Loucy (cell line): ENCODE results near the gene EPN2.

Source experiments
- H2AFZ ChIP-seq: fragments of 200-600 bp; sonication (generic); 2 replicates; pipeline ENCODE4 v1.6.0; 2016; ENCODE audit warnings: antibody characterized with exemption, mild to moderate bottlenecking, low read length, moderate library complexity
- H3F3A ChIP-seq: fragments of 200-600 bp; 2 replicates; pipeline ENCODE4 v1.6.0; 2016; ENCODE audit warnings: antibody characterized with exemption, low read depth, mild to moderate bottlenecking
- H3K27me3 ChIP-seq: fragments of 200-600 bp; sonication (generic); 2 replicates; pipeline ENCODE4 v1.6.1; 2014; ENCODE audit warnings: low read length, mild to moderate bottlenecking; ENCODE audit not compliant: insufficient read depth, poor library complexity, severe bottlenecking
- H3K36me3 ChIP-seq: fragments of 200-600 bp; sonication (generic); 2 replicates; pipeline ENCODE4 v1.6.1; 2016; ENCODE audit warnings: low read length; ENCODE audit not compliant: insufficient read depth
- H3K4me1 ChIP-seq: fragments of 200-600 bp; sonication (generic); 2 replicates; pipeline ENCODE4 v1.5.1; 2014; ENCODE audit warnings: low read length, mild to moderate bottlenecking; ENCODE audit not compliant: insufficient read depth, poor library complexity, severe bottlenecking
- H3K4me2 ChIP-seq: fragments of 200-600 bp; sonication (generic); 2 replicates; pipeline ENCODE4 v1.6.0; 2014; ENCODE audit warnings: antibody characterized with exemption, low read length, low read depth, mild to moderate bottlenecking; ENCODE audit not compliant: poor library complexity, severe bottlenecking
- H3K4me3 ChIP-seq: fragments of 200-600 bp; sonication (generic); 2 replicates; pipeline ENCODE4 v1.5.1; 2014; ENCODE audit warnings: low read length, mild to moderate bottlenecking, mixed read lengths; ENCODE audit not compliant: poor library complexity, severe bottlenecking
- H3K79me2 ChIP-seq: fragments of 200-600 bp; sonication (generic); 2 replicates; pipeline ENCODE4 v1.6.1; 2014; ENCODE audit warnings: low read length; ENCODE audit not compliant: insufficient read depth
- H3K9ac ChIP-seq: fragments of 200-600 bp; sonication (generic); 2 replicates; pipeline ENCODE4 v1.6.0; 2014; ENCODE audit warnings: mild to moderate bottlenecking, low read depth, low read length, moderate library complexity; ENCODE audit not compliant: poor library complexity, severe bottlenecking
- H3K9me2 ChIP-seq: fragments of 200-600 bp; sonication (generic); replicated peaks from 2 replicates; pipeline ENCODE4 v1.6.1; 2016; ENCODE audit warnings: low read depth, low read length, mixed read lengths
- H3K9me3 ChIP-seq: fragments of 200-600 bp; sonication (generic); 2 replicates; pipeline ENCODE4 v1.6.1; 2014; ENCODE audit warnings: mild to moderate bottlenecking, antibody characterized with exemption, low read length, low read depth; ENCODE audit not compliant: insufficient read depth
- H4K20me1 ChIP-seq: fragments of 200-600 bp; sonication (generic); 2 replicates; pipeline ENCODE4 v1.6.0; 2014; ENCODE audit warnings: antibody characterized with exemption, low read length, mild to moderate bottlenecking; ENCODE audit not compliant: insufficient read depth, poor library complexity, severe bottlenecking
- CTCF ChIP-seq: fragments of 200-600 bp; sonication (generic); conservative IDR thresholded peaks from 2 replicates; pipeline ENCODE4 v1.5.1; 2014; ENCODE audit warnings: mild to moderate bottlenecking, antibody characterized with exemption, low read length
- EZH2phosphoT487 ChIP-seq: fragments of 200-600 bp; IDR thresholded peaks from 2 replicates; pipeline ENCODE4 v1.6.1; 2018; ENCODE audit warnings: antibody characterized with exemption, mild to moderate bottlenecking, moderate library complexity, borderline replicate concordance

Gene EPN2

GRCh38 chr17:19346351-19347255 lies 109.4 kb downstream of the EPN2 start:
- Histone ChIP-seq H3F3A (no peaks in the 10 kb centered on the region), H4K20me1 (no peaks in the 10 kb centered on the region), H3K4me1 (no peaks in the 10 kb centered on the region), H3K27me3 (no peaks in the 10 kb centered on the region), H3K9me3 (no peaks in the 10 kb centered on the region), H3K4me3 (no peak overlapping the region), H3K4me2 (no peak overlapping the region), H2AFZ (no peak overlapping the region), H3K9ac (no peak overlapping the region), H3K79me2 (no peaks in the 10 kb centered on the region), H3K36me3 (no peaks in the 10 kb centered on the region), H3K9me2 (no peaks in the 10 kb centered on the region)
- no peak for TF ChIP-seq CTCF
- no peak for TF ChIP-seq EZH2phosphoT487

GRCh38 chr17:19347323-19348080 lies 110.3 kb downstream of the EPN2 start:
- H3K36me3 ChIP-seq: no peaks in the 10 kb centered on the region
- H3K4me1 ChIP-seq: no peaks in the 10 kb centered on the region
- no peaks in the 10 kb centered on the region for H3K9me3 ChIP-seq
- H2AFZ ChIP-seq: no peak overlapping the region
- no peaks in the 10 kb centered on the region for H3K9me2 ChIP-seq
- H3K79me2 ChIP-seq: no peaks in the 10 kb centered on the region
- no peak overlapping the region for H3K9ac ChIP-seq
- H3F3A ChIP-seq: no peaks in the 10 kb centered on the region
- no peaks in the 10 kb centered on the region for H4K20me1 ChIP-seq
- TF ChIP-seq CTCF (no peak), EZH2phosphoT487 (no peak)
- H3K27me3 ChIP-seq: no peaks in the 10 kb centered on the region
- no peak overlapping the region for H3K4me2 ChIP-seq
- H3K4me3 ChIP-seq: no peak overlapping the region

- no peak overlapping the region for H2AFZ ChIP-seq
- no peaks in the 10 kb centered on the region for H3K9me2 ChIP-seq
- no peaks in the 10 kb centered on the region for H3K4me1 ChIP-seq
- H3K79me2 ChIP-seq: no peaks in the 10 kb centered on the region
- no peak overlapping the region for H3K4me2 ChIP-seq
- H3K9me3 ChIP-seq: no peaks in the 10 kb centered on the region
- no peaks in the 10 kb centered on the region for H3K36me3 ChIP-seq
- no peaks in the 10 kb centered on the region for H4K20me1 ChIP-seq
- no peaks in the 10 kb centered on the region for H3K27me3 ChIP-seq
- H3F3A ChIP-seq: no peaks in the 10 kb centered on the region
- TF ChIP-seq CTCF: no peak
- TF ChIP-seq EZH2phosphoT487: no peak
- H3K9ac ChIP-seq: no peak overlapping the region
- H3K4me3 ChIP-seq: no peak overlapping the region
Measured at GRCh38 chr17:19348081-19348650, 111.0 kb downstream of the EPN2 start.
